Right lobe of liver (tissue), 6 donors: Measurements from ENCODE around the gene DNAJB6. TPM values are rescaled to one million over a fixed set of nuclear protein-coding genes. Genes with fewer than 3 reads are reported as not detected.

Experiments
- ATAC-seq, 4 donors: fragments of 200-7000 bp; cut with Tn5 transposase; one replicate each; pipeline ENCODE4 v1.9.1; 2020; ENCODE audit warnings: mild to moderate bottlenecking in 4 of 4, moderate library complexity in 4 of 4
- DNase-seq, 3 donors: peaks; one replicate each; pipeline ENCODE4 v3.0.0-alpha.2; 2020
- H3K27ac ChIP-seq, 3 donors: fragments of 200-600 bp; one replicate each; pipeline ENCODE4 v1.8.0; 2022
- H3K27me3 ChIP-seq, 2 donors: fragments of 200-600 bp; one replicate each; pipeline ENCODE4 v1.8.0; 2022
- H3K36me3 ChIP-seq, 4 donors: fragments of 200-600 bp; sonication (generic) in 1 of 4; one replicate each; pipeline versions ENCODE4 v1.5.1 to v1.8.0; 2017 to 2022; ENCODE audit warnings: control low read depth in 1 of 4
- H3K4me1 ChIP-seq, 4 donors: fragments of 200-600 bp; sonication (generic) in 1 of 4; one replicate each; pipeline versions ENCODE4 v1.5.1 to v1.8.0; 2017 to 2022; ENCODE audit warnings: control low read depth in 1 of 4
- H3K4me3 ChIP-seq, 3 donors: fragments of 200-600 bp; one replicate each; pipeline ENCODE4 v1.8.0; 2022
- H3K9me3 ChIP-seq, 4 donors: fragments of 200-600 bp; sonication (generic) in 1 of 4; one replicate each; pipeline versions ENCODE4 v1.5.1 to v1.8.0; 2017 to 2022; ENCODE audit warnings: control low read depth in 1 of 4
- CTCF ChIP-seq, 4 donors: fragments of 200-600 bp in 3 of 4; fragments of 450-650 bp in 1 of 4; IDR thresholded peaks; one replicate each; pipeline versions ENCODE4 v1.5.1 to v1.8.0; 2016 to 2022; ENCODE audit warnings: antibody characterized with exemption in 4 of 4, mild to moderate bottlenecking in 2 of 4
- POLR2A ChIP-seq: fragments of 450-650 bp; IDR thresholded peaks from one replicate; pipeline ENCODE4 v1.6.1; 2017; ENCODE audit warnings: antibody characterized with exemption, mild to moderate bottlenecking
- WGBS: methylation state at CpG from one replicate; pipeline ENCODE4 v1.1.6; 2018; ENCODE audit warnings: low coverage, low lambda C conversion rate; ENCODE audit not compliant: insufficient coverage; ENCODE audit errors: missing lambda C conversion rate; 5-methylcytosine and 5-hydroxymethylcytosine counted together
- intact Hi-C, 2 donors: fragments of 100-400 bp; cut with DNase I; formaldehyde crosslinking; loops; one replicate each; pipeline versions ENCODE4 v1.11.2 to v1.14.1; 2022
- total RNA-seq, 6 experiments: library from RNA; depleted of rRNA in 2 of 6; stranded (reverse); fragments of >200 nt in 2 of 6; fragmentation: NEBNext Ultra II Directional in 3 of 6; extraction: Animal tissue kit (Norgen Biotek cat#: 25700) in 3 of 6; gene quantifications; one replicate each; pipeline versions ENCODE4 v1.1.0 to v1.2.4, GENCODE V29; 2016 to 2023
- donor health status: DM: no; HTN: yes; CAD: no.
- donor health status: DM: no; HTN: no; CAD: no.
- donor health status: DM: no; HTN: no; CAD: no.
- donor health status: DM: no; HTN: yes; CAD: no.
- donor health status: DM: no; HTN: yes; CAD: no.

DNAJB6 gene
- total RNA-seq, 6 experiments from 2014 or later = 24.5 to 38.0 (median 35.2) TPM

- Histone ChIP-seq H3K9me3 (no peaks in the 10 kb centered on the region), H3K4me3 (no peak overlapping the region), H3K4me1 (no peaks in the 10 kb centered on the region), H3K27me3 (no peaks in the 10 kb centered on the region), H3K36me3 (peaks cover 0 to 13% (median 3%) of the 10 kb centered on the region in 4 donors), H3K27ac (no peak overlapping the region)
- TF ChIP-seq POLR2A = no peak
- no peak for TF ChIP-seq CTCF (IDR thresholded peaks at IDR 0.05)
- WGBS = no CpG with 5 or more reads among the region's 30 CpGs
- DNase-seq = no peak
- no peak for ATAC-seq
- intact Hi-C loops = no loop called here
Observed at GRCh38 chr7:157407512-157408257, 70.9 kb downstream of the DNAJB6 start.

DNA sequence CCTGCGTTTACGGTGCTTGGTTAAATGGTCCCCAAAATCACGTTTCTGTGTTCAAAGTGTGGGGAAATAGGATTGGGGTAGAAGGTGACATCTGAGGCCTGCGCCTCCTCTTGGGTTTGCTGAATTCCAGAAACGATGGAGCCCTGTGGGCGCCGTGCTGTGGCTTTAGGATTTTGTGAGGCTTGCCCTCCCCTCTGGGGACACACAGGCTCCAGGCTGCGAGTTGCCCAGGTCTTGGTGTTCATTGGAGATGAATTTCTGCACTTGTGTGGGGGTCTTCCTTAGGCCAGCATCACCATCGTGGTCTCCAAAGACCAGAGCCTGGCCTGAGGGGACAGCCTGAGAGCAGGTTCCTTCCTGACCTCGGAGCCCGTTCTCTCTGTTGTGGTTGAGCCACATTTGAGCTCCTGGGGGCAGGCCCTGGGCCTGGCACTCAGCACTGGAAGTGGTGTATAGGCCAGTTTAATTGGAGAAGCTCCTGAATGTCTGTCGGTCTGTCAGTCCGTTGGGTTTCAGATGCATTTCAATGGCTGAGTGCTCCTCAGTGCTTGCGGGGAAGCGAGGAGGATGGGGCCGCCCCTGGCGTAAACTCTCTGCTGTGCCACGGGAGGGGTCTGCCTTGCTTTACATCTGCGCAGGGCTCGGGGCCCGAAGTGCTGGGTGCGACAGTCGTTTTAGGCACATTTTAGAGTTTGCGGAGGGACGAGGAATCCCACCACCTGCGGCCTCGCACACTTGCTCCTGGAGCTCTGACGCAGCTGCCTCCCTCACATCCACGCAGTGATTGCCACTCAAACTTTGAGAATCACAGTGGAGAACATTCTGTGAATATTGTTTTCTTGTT is 71.7 kb downstream of the DNAJB6 start:
- no peaks in the 10 kb centered on the region for H3K27me3 ChIP-seq
- no peak overlapping the region for H3K27ac ChIP-seq
- WGBS = 56% methylated on average over 5 of the region's 29 CpGs
- ATAC-seq = no peak
- no peak overlapping the region for H3K4me3 ChIP-seq
- H3K36me3 ChIP-seq = peaks cover 0 to 13% (median 3%) of the 10 kb centered on the region in 4 donors
- intact Hi-C loops = no loop called here
- no peak for DNase-seq
- H3K9me3 ChIP-seq = no peaks in the 10 kb centered on the region
- no peaks in the 10 kb centered on the region for H3K4me1 ChIP-seq
- TF ChIP-seq CTCF (IDR thresholded peaks at IDR 0.05) (no peak), POLR2A (no peak)

- intact Hi-C loops = no loop called here
- Histone ChIP-seq H3K36me3 (peaks cover 0 to 13% (median 3%) of the 10 kb centered on the region in 4 donors), H3K4me3 (no peak overlapping the region), H3K4me1 (no peaks in the 10 kb centered on the region), H3K27ac (no peak overlapping the region), H3K27me3 (no peaks in the 10 kb centered on the region), H3K9me3 (no peaks in the 10 kb centered on the region)
- no peak for ATAC-seq
- 81% methylated on average over 7 of the region's 28 CpGs for WGBS
- no peak for DNase-seq
- TF ChIP-seq POLR2A (no peak), CTCF (IDR thresholded peaks at IDR 0.05) (no peak)
Observed at GRCh38 chr7:157409149-157409752, 72.4 kb downstream of the DNAJB6 start.

GRCh38 chr7:157409753-157410727 is 73.2 kb downstream of the DNAJB6 start:
- no peaks in the 10 kb centered on the region for H3K27me3 ChIP-seq
- TF ChIP-seq CTCF (IDR thresholded peaks at IDR 0.05) = no peak
- TF ChIP-seq POLR2A = no peak
- no peak overlapping the region for H3K27ac ChIP-seq
- peaks cover 0 to 13% (median 3%) of the 10 kb centered on the region in 4 donors for H3K36me3 ChIP-seq
- DNase-seq = peak in 1 of 3 donors; percentile 42
- 88% methylated on average over 14 of the region's 78 CpGs for WGBS
- no peaks in the 10 kb centered on the region for H3K4me1 ChIP-seq
- no peak overlapping the region for H3K4me3 ChIP-seq
- H3K9me3 ChIP-seq = no peaks in the 10 kb centered on the region
- intact Hi-C loops = no loop called here
- no peak for ATAC-seq
